ENCODE measurements around the gene SCCPDH. TPM values are rescaled to one million over a fixed set of nuclear protein-coding genes. Genes with fewer than 3 reads are reported as not detected.
A peak's percentile ranks its signal among the peaks of the same experiment; 100 is the strongest.
"Not testable (repeated sequence)": the region's sequence is repeated elsewhere in the genome, so short reads cannot be mapped to it uniquely, and the experiment has no call there.

SCCPDH gene
- 10 to 100 TPM; 22.7 to 23.2 TPM for total RNA-seq
- long read RNA-seq, donor 1, transcript SCCPDH-201 (12 exons, 2,503 nt): major isoform, 19 of 24 reads
- long read RNA-seq, donor 1, partial matches to known transcripts: 3 of 24 reads
- long read RNA-seq, donor 1, other reads (novel, unspliced or antisense): 2 of 24 reads
- long read RNA-seq, donor 2, transcript SCCPDH-201 (12 exons, 2,503 nt): major isoform, 107 of 115 reads
- long read RNA-seq, donor 2, partial matches to known transcripts: 1 of 115 reads
- long read RNA-seq, donor 2, other reads (novel, unspliced or antisense): 7 of 115 reads

GRCh38 chr1:246724016-246724730 lies at the start of gene SCCPDH:
TSS of gene SCCPDH (plus strand) at chr1:246724409. CDS start at chr1:246724423, 14 bp downstream.
- DNase-seq (ENCODE audit: low spot score): peak; percentile 92
- intact Hi-C loops (cut with DNase I): no loop called here

GRCh38 chr1:246677842-246678241 lies 46.4 kb upstream of the SCCPDH start:
- intact Hi-C loops (cut with DNase I): no loop called here
- no peak for DNase-seq (ENCODE audit: low spot score)

- intact Hi-C loops (cut with DNase I): no loop called here
Observed at GRCh38 chr1:246678816-246679793, 45.1 kb upstream of the SCCPDH start.

GRCh38 chr1:246679794-246680177 lies 44.4 kb upstream of the SCCPDH start:
- DNase-seq (ENCODE audit: low spot score): no peak
- intact Hi-C loops (cut with DNase I): no loop called here

More at GRCh38 chr1:246678816-246679793, 45.1 kb upstream of the SCCPDH start:
- DNase-seq (ENCODE audit: low spot score): no peak

- no peak for DNase-seq (ENCODE audit: low spot score)
- intact Hi-C loops (cut with DNase I): no loop called here
Observed at GRCh38 chr1:246680190-246680589, 44.0 kb upstream of the SCCPDH start.

- intact Hi-C loops (cut with DNase I): no loop called here
- no peak for DNase-seq (ENCODE audit: low spot score)
Observed at GRCh38 chr1:246680696-246681130, 43.5 kb upstream of the SCCPDH start.

GRCh38 chr1:246681900-246682895 lies 42.0 kb upstream of the SCCPDH start:
- intact Hi-C loops (cut with DNase I): no loop called here
- no peak for DNase-seq (ENCODE audit: low spot score)

- intact Hi-C loops (cut with DNase I): no loop called here
- DNase-seq (ENCODE audit: low spot score): no peak
Observed at GRCh38 chr1:246683521-246683920, 40.7 kb upstream of the SCCPDH start.

GRCh38 chr1:246687002-246687401 lies 37.2 kb upstream of the SCCPDH start:
- intact Hi-C loops (cut with DNase I): no loop called here
- DNase-seq (ENCODE audit: low spot score): no peak

GRCh38 chr1:246689409-246690008 lies 34.7 kb upstream of the SCCPDH start:
- DNase-seq (ENCODE audit: low spot score): peak; percentile 83
- intact Hi-C loops (cut with DNase I): loop anchor here (5.0 to 10.0 kb wide), 2 partner anchors 125 to 187 kb away; partner anchors contain the start of genes CNST (in 1 of the 2) and TFB2M (in 1 of the 2)

GRCh38 chr1:246690100-246690499 lies 34.1 kb upstream of the SCCPDH start:
- DNase-seq (ENCODE audit: low spot score): no peak
- intact Hi-C loops (cut with DNase I): loop anchor here (5.0 to 10.0 kb wide), 2 partner anchors 125 to 188 kb away; partner anchors contain the start of genes CNST (in 1 of the 2) and TFB2M (in 1 of the 2)

- intact Hi-C loops (cut with DNase I): loop anchor here (5.0 to 10.0 kb wide), 2 partner anchors 127 to 190 kb away; partner anchors contain the start of genes CNST (in 1 of the 2) and TFB2M (in 1 of the 2)
- DNase-seq (ENCODE audit: low spot score): no peak
Observed at GRCh38 chr1:246691622-246692495, 32.4 kb upstream of the SCCPDH start.

- intact Hi-C loops (cut with DNase I): loop anchor here (5.0 to 10.0 kb wide), 2 partner anchors 130 to 192 kb away; partner anchors contain the start of genes CNST (in 1 of the 2) and TFB2M (in 1 of the 2)
- not testable (repeated sequence) for DNase-seq (ENCODE audit: low spot score)
Observed at GRCh38 chr1:246694213-246694895, 29.9 kb upstream of the SCCPDH start.

GRCh38 chr1:246695136-246695535 lies 29.1 kb upstream of the SCCPDH start:
- DNase-seq (ENCODE audit: low spot score): no peak
- intact Hi-C loops (cut with DNase I): loop anchor here in 1 of 2 donors (5.0 to 10.0 kb wide), 3 partner anchors 48 to 198 kb away; partner anchors contain the start of genes CNST and TFB2M

GRCh38 chr1:246695666-246696065 lies 28.5 kb upstream of the SCCPDH start:
- no peak for DNase-seq (ENCODE audit: low spot score)
- intact Hi-C loops (cut with DNase I): loop anchor here in 1 of 2 donors (5.0 to 10.0 kb wide), 3 partner anchors 48 to 198 kb away; partner anchors contain the start of genes CNST and TFB2M

Measured in posterior vena cava (tissue), 2 donors.